ENCODE results near the gene CTSW.

Gene CTSW

DNA sequence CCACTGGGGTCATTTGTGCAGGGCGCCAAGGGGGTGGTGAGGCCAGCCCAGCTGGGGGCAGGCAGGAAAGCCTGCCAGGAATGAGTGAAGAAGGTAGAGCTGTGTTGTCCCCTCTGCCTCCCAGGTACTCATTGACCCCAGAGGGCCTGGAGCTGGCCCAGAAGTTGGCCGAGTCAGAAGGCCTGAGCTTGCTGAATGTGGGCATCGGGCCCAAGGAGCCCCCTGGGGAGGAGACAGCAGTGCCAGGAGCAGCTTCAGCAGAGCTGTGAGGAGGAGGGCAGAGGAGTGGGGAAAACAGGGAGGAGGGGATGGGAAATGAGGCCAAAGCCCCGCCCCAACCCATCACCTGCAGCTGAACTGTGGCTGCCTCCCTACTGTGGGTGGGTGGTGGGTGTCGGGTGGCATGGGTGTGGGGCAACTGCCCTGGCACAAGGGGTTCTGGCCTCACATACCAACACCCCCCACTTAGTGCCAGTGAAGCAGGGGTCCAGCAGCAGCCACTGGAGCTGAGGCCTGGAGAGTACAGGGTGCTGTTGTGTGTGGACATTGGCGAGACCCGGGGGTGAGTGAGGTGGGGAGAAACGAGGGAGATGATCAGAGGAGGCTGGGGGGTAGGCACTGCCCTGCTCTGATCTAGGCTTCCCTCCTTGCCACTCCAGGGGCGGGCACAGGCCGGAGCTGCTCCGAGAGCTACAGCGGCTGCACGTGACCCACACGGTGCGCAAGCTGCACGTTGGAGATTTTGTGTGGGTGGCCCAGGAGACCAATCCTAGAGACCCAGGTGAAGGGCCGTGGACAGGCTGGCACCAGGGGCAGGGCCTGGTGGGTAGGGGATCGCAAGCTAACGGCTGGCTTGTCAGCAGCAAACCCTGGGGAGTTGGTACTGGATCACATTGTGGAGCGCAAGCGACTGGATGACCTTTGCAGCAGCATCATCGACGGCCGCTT lies 16.4 kb upstream of the CTSW start:
- Histone ChIP-seq H3K27ac (ENCODE audit: low read depth, low read length) (no peak overlapping the region), H3K4me3 (ENCODE audit: low read length) (no peak overlapping the region), H3K9me3 (ENCODE audit: insufficient read depth, low read depth, low read length) (no peaks in the 10 kb centered on the region), H3K4me1 (ENCODE audit: insufficient read depth, low read length) (peaks cover 7% of the 10 kb centered on the region), H3K27me3 (ENCODE audit: insufficient read depth, low read length) (no peaks in the 10 kb centered on the region), H3K36me3 (ENCODE audit: insufficient read depth, low read length) (peaks cover 52% of the 10 kb centered on the region), H3K9ac (ENCODE audit: low read depth, low read length) (no peak overlapping the region)
- WGBS: 95% methylated on average over 23 of the region's 24 CpGs

DNA sequence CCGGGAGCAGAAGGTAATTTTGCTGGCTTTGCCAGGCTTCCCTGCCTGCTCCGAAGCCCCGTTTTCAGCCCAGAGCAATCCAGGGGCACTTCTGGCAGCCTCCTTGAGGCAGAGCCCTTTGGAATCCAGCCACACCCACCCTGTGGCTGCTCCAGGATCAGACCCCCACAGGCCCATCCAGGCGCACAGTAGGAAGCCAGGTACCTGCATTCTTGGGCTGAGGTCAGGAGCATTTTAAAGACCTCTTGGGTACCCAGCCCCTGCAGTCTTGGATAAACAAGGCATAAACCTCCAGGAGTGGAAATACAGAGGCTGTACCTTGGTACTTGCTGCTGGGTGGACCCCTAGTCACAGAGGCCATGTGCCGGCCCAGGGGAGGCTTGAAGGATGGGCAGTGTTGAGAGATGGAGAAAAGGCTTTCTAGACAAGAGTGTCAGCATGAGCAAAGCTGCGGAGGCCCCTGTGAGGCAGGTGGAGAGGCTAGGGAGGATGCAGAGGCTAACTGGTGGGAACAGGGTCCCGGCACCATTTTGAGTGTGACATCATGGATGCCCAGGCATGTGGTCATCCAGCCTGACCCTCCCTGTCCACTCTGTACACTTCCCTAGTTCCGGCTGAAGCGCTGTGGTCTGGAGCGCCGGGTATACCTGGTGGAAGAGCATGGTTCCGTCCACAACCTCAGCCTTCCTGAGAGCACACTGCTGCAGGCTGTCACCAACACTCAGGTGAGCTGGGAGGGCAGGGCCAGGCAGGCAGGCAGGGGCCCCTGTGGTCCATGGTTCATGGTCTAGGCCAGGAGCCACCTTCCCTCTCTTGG lies 15.5 kb upstream of the CTSW start:
- Histone ChIP-seq H3K27ac (ENCODE audit: low read depth, low read length) (no peak overlapping the region), H3K4me1 (ENCODE audit: insufficient read depth, low read length) (peaks cover 7% of the 10 kb centered on the region), H3K27me3 (ENCODE audit: insufficient read depth, low read length) (no peaks in the 10 kb centered on the region), H3K9me3 (ENCODE audit: insufficient read depth, low read depth, low read length) (no peaks in the 10 kb centered on the region), H3K9ac (ENCODE audit: low read depth, low read length) (no peak overlapping the region), H3K36me3 (ENCODE audit: insufficient read depth, low read length) (peaks cover 52% of the 10 kb centered on the region), H3K4me3 (ENCODE audit: low read length) (no peak overlapping the region)
- WGBS: 87% methylated on average over 12 of the region's 12 CpGs

DNA sequence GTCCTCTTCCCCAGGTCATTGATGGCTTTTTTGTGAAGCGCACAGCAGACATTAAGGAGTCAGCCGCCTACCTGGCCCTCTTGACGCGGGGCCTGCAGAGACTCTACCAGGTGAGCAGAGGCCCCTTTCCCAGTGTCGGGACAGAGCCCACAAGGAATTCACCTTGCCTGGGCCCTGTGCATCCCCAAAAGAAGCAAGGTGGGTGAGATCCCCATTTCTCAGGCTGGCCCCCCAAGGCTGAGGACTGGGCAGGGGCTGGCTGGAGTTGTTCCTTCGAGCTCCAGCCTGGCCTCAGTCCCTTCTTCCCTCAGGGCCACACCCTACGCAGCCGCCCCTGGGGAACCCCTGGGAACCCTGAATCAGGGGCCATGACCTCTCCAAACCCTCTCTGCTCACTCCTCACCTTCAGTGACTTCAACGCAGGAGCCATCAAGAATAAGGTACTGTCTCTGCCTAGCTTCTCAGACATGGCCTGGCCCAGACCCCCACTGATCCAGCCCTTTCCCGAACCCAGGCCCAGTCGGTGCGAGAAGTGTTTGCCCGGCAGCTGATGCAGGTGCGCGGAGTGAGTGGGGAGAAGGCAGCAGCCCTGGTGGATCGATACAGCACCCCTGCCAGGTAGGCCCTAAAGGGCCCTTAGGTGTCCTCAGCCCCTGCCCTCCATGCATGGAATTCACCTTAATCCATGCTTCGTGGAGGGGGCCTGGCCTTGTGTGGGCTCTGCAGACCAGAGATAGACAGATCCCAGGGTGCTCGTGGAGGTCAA lies 14.7 kb upstream of the CTSW start:
- 90% methylated on average over 18 of the region's 18 CpGs for WGBS
- no peak overlapping the region for H3K27ac ChIP-seq (ENCODE audit: low read depth, low read length)
- H3K9ac ChIP-seq (ENCODE audit: low read depth, low read length): no peak overlapping the region
- H3K4me1 ChIP-seq (ENCODE audit: insufficient read depth, low read length): peaks cover 7% of the 10 kb centered on the region
- no peaks in the 10 kb centered on the region for H3K27me3 ChIP-seq (ENCODE audit: insufficient read depth, low read length)
- H3K9me3 ChIP-seq (ENCODE audit: insufficient read depth, low read depth, low read length): no peaks in the 10 kb centered on the region
- H3K36me3 ChIP-seq (ENCODE audit: insufficient read depth, low read length): peaks cover 52% of the 10 kb centered on the region
- H3K4me3 ChIP-seq (ENCODE audit: low read length): no peak overlapping the region

DNA sequence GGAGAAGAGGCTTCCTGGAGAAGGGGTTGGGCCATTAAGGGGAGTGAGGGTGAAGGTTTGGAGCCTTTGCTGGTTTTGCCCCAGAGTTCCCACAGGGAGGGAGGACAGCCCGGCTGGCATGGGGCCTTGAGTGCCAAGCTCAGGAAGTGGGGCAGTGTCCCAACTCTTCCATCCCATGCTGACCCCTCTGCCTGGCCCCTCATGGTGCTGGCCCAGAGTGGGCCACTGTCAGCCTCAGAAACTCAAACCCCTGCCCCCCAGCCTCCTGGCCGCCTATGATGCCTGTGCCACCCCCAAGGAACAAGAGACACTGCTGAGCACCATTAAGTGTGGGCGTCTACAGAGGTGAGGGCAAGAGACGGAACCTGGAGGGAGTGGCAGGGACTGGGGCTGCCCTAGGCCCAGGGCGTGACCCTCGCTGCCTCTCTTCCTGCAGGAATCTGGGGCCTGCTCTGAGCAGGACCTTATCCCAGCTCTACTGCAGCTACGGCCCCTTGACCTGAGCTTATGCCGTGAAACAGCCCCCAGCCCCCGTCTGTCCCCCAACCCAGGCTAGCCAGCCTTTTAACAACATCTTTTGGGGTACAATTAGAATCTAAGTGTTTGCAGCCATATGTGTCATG lies 14.0 kb upstream of the CTSW start:
- Histone ChIP-seq H3K4me1 (ENCODE audit: insufficient read depth, low read length) (peaks cover 7% of the 10 kb centered on the region), H3K9ac (ENCODE audit: low read depth, low read length) (no peak overlapping the region), H3K36me3 (ENCODE audit: insufficient read depth, low read length) (peaks cover 52% of the 10 kb centered on the region), H3K27ac (ENCODE audit: low read depth, low read length) (no peak overlapping the region), H3K4me3 (ENCODE audit: low read length) (no peak overlapping the region), H3K27me3 (ENCODE audit: insufficient read depth, low read length) (no peaks in the 10 kb centered on the region), H3K9me3 (ENCODE audit: insufficient read depth, low read depth, low read length) (no peaks in the 10 kb centered on the region)
- WGBS: 94% methylated on average over 9 of the region's 9 CpGs

DNA sequence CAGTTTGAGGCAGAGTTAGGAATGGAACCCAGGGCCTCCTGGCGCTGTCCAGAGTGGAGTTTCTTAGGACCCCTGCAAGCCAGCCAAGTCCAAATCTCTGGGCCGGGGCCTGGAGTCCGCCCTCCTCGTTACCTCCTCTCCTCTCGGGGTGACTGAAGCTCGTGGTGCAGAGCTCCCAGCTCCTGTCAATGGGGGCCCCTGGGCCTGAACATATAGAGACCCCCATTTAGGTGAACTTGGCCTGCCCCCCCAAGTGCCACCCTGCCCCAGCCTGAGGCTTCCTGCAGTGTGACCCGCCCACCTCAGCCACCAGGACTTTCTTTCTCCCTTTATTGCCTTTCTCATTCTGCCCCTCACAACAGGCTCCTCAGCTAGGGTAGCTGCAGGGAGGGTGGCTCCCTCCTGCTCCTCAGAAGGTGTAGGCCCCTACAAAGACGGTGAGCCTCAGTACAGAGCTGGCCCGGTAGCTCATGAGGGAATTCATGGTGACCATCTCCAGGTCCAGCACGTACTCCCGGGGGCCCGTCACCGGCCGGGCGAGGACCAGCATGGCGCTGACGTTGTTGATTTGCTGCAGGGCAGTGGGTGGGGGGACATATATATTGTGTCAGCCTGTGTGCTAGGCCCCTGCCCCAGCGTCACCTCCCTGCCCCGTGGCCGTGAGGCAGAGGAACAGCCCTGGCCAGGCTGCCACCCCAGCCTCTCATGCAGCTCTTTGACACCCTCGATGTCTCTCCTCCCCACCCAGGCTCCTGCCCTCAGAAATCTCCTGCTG lies 12.9 kb upstream of the CTSW start:
- peaks cover 2% of the 10 kb centered on the region for H3K4me1 ChIP-seq (ENCODE audit: insufficient read depth, low read length)
- H3K36me3 ChIP-seq (ENCODE audit: insufficient read depth, low read length): peaks cover 52% of the 10 kb centered on the region
- H3K27me3 ChIP-seq (ENCODE audit: insufficient read depth, low read length): 0 out of 2 replicates have a peak, but pooled peaks cover 4% of the 10 kb centered on the region
- H3K9ac ChIP-seq (ENCODE audit: low read depth, low read length): no peak overlapping the region
- no peak overlapping the region for H3K4me3 ChIP-seq (ENCODE audit: low read length)
- WGBS: 93% methylated on average over 21 of the region's 21 CpGs
- H3K27ac ChIP-seq (ENCODE audit: low read depth, low read length): no peak overlapping the region
- H3K9me3 ChIP-seq (ENCODE audit: insufficient read depth, low read depth, low read length): no peaks in the 10 kb centered on the region

DNA sequence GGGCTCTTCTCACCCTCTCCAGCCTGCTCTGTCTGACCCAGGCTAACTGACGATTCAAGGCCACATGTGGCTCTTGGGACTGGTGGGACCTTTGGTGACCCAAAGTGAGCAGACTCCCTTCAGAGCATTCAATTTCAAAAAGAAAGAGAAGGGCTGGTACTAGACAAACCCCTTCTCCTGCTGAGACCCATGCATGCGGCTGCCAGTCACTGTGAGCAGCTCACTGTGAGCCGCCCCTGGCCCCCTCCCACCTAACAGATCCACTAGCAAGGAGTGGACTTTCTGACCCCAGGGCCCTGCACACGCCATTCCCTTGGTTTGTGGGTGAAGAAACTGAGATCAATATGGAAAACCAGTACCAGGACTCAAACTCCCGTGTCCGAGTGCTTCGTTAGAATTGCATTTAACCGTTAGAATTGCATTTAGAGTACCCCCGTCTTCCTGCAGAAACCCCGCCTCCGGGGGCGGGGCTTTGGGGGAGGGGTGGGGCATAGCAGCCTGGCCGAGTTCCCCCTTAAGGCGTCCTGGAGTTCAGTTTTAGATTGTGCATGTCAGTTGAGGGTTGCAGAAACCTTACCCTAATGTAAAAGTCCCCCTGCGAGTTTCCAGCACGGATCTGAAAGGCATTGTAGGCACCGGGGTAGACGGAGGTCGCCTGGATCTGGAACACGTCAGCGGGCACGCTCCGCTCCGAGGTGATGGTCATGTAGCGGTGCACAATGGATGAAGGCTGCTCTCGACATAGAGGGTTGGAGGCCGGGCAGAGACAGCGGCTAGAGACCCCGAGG lies 12.2 kb upstream of the CTSW start:
- 50% methylated on average over 29 of the region's 29 CpGs for WGBS
- H3K9ac ChIP-seq (ENCODE audit: low read depth, low read length): no peak overlapping the region
- H3K27me3 ChIP-seq (ENCODE audit: insufficient read depth, low read length): peaks cover 10% of the 10 kb centered on the region

DNA sequence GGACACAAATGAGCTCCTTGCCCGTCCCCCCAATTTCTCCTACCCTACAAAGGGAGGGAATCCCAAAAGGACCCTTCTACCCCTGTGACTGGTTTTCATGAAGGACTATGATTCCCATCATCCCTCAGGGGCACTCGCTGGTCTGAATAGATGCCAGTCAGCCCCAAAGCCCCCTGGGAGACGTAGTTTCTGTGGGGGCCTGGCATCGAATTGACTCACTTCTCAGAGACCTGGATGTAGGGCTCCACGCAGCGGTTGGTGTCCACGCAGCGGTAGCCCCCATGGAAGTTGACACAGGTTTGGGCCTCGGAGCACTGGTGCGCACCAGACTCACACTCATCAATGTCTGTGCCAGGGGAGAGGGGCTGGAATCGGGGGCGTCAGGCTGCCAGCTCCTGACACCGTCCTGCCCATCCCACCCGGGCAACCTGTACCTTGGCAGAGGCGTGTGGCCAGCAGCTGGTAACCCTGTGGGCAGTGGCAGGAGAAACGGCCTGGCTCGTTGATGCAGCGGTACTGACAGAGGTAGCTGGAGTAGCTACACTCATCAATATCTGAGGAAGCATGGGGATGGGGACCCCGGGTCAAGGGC lies 11.5 kb upstream of the CTSW start:
- H3K27me3 ChIP-seq (ENCODE audit: insufficient read depth, low read length): peaks cover 13% of the 10 kb centered on the region
- H3K36me3 ChIP-seq (ENCODE audit: insufficient read depth, low read length): peaks cover 38% of the 10 kb centered on the region
- H3K9ac ChIP-seq (ENCODE audit: low read depth, low read length): no peak overlapping the region
- peak overlapping the region; percentile 58 for H3K4me3 ChIP-seq (ENCODE audit: low read length)
- no peaks in the 10 kb centered on the region; the same call in 1 of the 2 replicates for H3K4me1 ChIP-seq (ENCODE audit: insufficient read depth, low read length)
- 84% methylated on average over 18 of the region's 19 CpGs for WGBS
- H3K27ac ChIP-seq (ENCODE audit: low read depth, low read length): no peak overlapping the region
- H3K9me3 ChIP-seq (ENCODE audit: insufficient read depth, low read depth, low read length): no peaks in the 10 kb centered on the region

More for the DNA sequence above, 12.2 kb upstream of the CTSW start:
- peaks cover 45% of the 10 kb centered on the region for H3K36me3 ChIP-seq (ENCODE audit: insufficient read depth, low read length)
- H3K4me3 ChIP-seq (ENCODE audit: low read length): peak overlapping the region; percentile 58
- no peak overlapping the region for H3K27ac ChIP-seq (ENCODE audit: low read depth, low read length)
- no peaks in the 10 kb centered on the region for H3K9me3 ChIP-seq (ENCODE audit: insufficient read depth, low read depth, low read length)
- no peaks in the 10 kb centered on the region for H3K4me1 ChIP-seq (ENCODE audit: insufficient read depth, low read length)

DNA sequence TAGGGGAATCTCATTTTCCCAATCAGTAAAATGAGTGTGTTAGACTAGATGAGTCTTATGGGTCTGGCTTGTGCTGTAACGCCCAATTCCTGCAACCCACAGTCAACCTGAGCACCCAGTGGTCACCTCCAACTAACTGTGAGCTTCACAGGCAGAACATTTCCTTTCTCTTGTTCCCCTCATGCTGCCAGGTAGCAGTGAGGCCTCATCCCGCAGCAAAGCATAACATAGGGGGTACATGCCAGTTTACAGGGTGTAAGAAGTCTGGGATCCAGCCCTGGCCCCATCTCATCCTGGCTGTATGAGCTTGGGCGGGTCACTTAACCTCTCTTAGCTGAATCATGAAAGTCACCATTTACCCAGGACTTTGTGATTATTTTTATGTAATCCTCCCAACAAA lies 10.7 kb upstream of the CTSW start:
- H3K9me3 ChIP-seq (ENCODE audit: insufficient read depth, low read depth, low read length): no peaks in the 10 kb centered on the region
- H3K36me3 ChIP-seq (ENCODE audit: insufficient read depth, low read length): peaks cover 30% of the 10 kb centered on the region
- no peak overlapping the region; the same call in 1 of the 2 replicates for H3K27ac ChIP-seq (ENCODE audit: low read depth, low read length)
- 88% methylated on average over 3 of the region's 3 CpGs for WGBS
- H3K27me3 ChIP-seq (ENCODE audit: insufficient read depth, low read length): peaks cover 15% of the 10 kb centered on the region
- H3K4me3 ChIP-seq (ENCODE audit: low read length): no peak overlapping the region
- no peaks in the 10 kb centered on the region; the same call in 1 of the 2 replicates for H3K4me1 ChIP-seq (ENCODE audit: insufficient read depth, low read length)
- H3K9ac ChIP-seq (ENCODE audit: low read depth, low read length): no peak overlapping the region

DNA sequence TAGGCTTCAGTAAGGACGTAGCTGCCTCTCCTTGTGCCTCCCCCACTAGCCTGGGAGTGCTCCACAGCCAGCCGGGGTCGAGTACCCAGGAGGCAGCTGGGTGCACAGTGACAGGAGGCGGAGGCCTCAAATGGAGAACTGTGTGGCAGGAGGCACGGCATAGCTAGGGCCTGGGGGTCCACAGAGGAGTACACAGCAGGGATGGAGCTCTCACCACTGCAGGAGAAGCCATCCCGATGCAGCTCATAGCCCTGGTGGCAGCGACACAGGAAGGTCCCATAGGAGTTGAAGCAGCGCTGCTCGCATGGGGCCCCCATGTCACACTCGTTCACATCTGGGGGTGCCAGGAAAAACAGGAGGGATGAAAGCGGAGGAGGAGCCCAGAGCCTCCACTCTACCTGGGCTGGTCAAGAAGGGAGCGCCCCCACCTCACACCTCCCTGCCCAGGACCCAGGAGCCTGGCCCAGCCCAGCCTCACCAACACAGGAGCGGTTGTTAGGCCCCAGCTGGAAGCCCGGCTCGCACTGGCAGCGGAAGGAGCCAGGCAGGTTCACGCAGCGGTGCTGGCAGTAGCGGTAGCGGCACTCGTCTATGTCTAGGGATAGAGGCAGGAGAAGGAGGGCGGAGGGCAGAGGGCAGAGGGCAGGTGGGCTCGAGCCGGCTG lies 9.9 kb upstream of the CTSW start:
- 93% methylated on average over 24 of the region's 24 CpGs for WGBS
- H3K9ac ChIP-seq (ENCODE audit: low read depth, low read length): no peak overlapping the region
- no peak overlapping the region for H3K27ac ChIP-seq (ENCODE audit: low read depth, low read length)
- H3K9me3 ChIP-seq (ENCODE audit: insufficient read depth, low read depth, low read length): no peaks in the 10 kb centered on the region
- H3K4me1 ChIP-seq (ENCODE audit: insufficient read depth, low read length): no peaks in the 10 kb centered on the region; the same call in 1 of the 2 replicates
- H3K27me3 ChIP-seq (ENCODE audit: insufficient read depth, low read length): peaks cover 15% of the 10 kb centered on the region
- H3K4me3 ChIP-seq (ENCODE audit: low read length): no peak overlapping the region
- H3K36me3 ChIP-seq (ENCODE audit: insufficient read depth, low read length): peaks cover 22% of the 10 kb centered on the region
